Measurements from ENCODE around the gene RAB3IL1.
"Not testable (repeated sequence)": the region's sequence is repeated elsewhere in the genome, so short reads cannot be mapped to it uniquely, and the experiment has no call there.

The RAB3IL1 gene

DNA sequence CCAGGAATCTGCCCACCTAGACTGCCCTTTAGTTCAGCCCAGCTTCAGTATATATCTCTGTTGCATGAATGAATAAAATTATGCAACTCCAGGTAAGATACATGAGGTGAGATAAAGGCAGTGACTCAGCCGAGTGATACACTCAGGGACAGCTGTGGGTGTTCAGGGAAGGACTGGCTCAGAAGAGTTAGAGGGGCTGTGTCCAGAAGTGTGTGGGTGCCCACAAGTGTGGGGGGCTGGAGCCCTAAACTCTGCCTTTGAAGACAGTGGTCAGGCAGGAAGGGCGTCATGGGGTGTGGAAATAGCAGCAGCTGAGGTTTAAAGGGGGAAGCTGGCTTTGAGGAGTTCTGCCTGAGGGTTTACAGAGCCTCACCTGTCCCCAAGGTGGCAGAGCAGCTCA, 41.7 kb upstream of the RAB3IL1 start:
- Histone ChIP-seq H3K27me3 (ENCODE audit: insufficient read depth, low read length) (peaks cover 30% of the 10 kb centered on the region), H3K9me3 (ENCODE audit: insufficient read depth, low read depth, low read length) (no peaks in the 10 kb centered on the region), H3K4me3 (ENCODE audit: low read length) (no peak overlapping the region), H3K4me1 (ENCODE audit: insufficient read depth, low read length) (no peaks in the 10 kb centered on the region; the same call in 1 of the 2 replicates), H3K36me3 (ENCODE audit: insufficient read depth, low read depth, low read length) (peaks cover 16% of the 10 kb centered on the region), H3K9ac (ENCODE audit: low read depth, low read length) (no peak overlapping the region), H3K27ac (ENCODE audit: low read length) (no peak overlapping the region)

DNA sequence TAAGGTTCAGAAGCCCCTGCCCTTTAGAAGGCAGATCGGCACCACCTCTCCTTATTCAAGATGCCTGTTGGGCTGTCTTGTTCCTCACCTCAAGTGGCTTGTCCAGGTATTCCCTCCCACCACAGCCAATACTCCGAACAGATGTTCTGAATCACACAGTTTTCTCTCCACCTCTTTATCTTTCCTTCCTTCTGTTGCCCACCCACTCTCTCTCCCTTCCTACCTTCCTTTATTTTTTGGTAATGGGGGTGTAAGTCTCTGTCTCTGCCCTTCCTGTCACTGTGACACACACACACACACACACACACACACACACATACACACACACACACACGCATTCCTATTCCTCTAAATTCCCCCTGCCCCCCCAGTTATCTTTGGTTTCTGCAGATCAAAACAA, 41.2 kb upstream of the RAB3IL1 start:
- no peaks in the 10 kb centered on the region for H3K9me3 ChIP-seq (ENCODE audit: insufficient read depth, low read depth, low read length)
- H3K4me3 ChIP-seq (ENCODE audit: low read length) = no peak overlapping the region
- peaks cover 34% of the 10 kb centered on the region for H3K27me3 ChIP-seq (ENCODE audit: insufficient read depth, low read length)
- H3K27ac ChIP-seq (ENCODE audit: low read length) = no peak overlapping the region
- no peaks in the 10 kb centered on the region; the same call in 1 of the 2 replicates for H3K4me1 ChIP-seq (ENCODE audit: insufficient read depth, low read length)
- H3K9ac ChIP-seq (ENCODE audit: low read depth, low read length) = no peak overlapping the region
- H3K36me3 ChIP-seq (ENCODE audit: insufficient read depth, low read depth, low read length) = peaks cover 10% of the 10 kb centered on the region; the same call in 1 of the 2 replicates

DNA sequence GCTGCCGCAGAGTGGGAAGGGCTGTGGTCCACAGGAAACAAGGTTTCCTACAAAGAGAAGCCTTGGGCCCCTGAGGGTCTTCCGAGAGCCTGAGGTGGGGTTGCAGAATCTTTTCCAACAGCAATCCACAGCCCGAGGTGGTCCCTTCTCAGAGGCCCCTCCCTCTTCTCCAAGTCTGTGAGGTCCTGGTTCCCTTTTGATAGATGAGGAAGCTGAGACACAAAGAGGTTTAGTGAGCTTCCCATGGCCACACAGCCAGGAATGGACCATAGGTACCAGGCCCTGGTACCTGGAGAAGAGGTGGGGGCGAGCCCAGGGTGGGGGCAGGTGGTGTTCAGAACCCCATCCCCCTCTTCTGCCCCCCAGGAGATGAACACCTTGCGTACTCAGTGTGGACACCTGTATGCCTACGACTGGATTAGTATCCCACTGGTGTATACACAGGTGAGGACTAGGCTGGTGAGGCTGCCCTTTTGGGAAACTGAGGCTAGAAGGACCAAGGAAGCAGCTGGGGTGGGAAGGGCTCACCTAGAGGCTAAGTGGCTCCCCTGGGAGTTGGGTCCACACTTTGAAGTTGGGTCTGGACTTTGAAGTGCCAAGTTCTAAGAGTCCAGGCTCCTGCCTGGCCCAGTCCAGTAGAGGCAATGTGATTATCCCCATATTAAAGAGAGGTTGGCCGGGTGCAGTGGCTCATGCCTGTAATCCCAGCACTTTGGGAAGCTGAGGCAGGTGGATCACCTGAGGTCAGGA, 39.8 kb upstream of the RAB3IL1 start:
- no peaks in the 10 kb centered on the region for H3K9me3 ChIP-seq (ENCODE audit: insufficient read depth, low read depth, low read length)
- no peaks in the 10 kb centered on the region; the same call in 1 of the 2 replicates for H3K4me1 ChIP-seq (ENCODE audit: insufficient read depth, low read length)
- H3K9ac ChIP-seq (ENCODE audit: low read depth, low read length) = no peak overlapping the region
- H3K27ac ChIP-seq (ENCODE audit: low read length) = no peak overlapping the region
- no peak overlapping the region for H3K4me3 ChIP-seq (ENCODE audit: low read length)
- no peaks in the 10 kb centered on the region for H3K36me3 ChIP-seq (ENCODE audit: insufficient read depth, low read depth, low read length)
- peaks cover 34% of the 10 kb centered on the region for H3K27me3 ChIP-seq (ENCODE audit: insufficient read depth, low read length)

DNA sequence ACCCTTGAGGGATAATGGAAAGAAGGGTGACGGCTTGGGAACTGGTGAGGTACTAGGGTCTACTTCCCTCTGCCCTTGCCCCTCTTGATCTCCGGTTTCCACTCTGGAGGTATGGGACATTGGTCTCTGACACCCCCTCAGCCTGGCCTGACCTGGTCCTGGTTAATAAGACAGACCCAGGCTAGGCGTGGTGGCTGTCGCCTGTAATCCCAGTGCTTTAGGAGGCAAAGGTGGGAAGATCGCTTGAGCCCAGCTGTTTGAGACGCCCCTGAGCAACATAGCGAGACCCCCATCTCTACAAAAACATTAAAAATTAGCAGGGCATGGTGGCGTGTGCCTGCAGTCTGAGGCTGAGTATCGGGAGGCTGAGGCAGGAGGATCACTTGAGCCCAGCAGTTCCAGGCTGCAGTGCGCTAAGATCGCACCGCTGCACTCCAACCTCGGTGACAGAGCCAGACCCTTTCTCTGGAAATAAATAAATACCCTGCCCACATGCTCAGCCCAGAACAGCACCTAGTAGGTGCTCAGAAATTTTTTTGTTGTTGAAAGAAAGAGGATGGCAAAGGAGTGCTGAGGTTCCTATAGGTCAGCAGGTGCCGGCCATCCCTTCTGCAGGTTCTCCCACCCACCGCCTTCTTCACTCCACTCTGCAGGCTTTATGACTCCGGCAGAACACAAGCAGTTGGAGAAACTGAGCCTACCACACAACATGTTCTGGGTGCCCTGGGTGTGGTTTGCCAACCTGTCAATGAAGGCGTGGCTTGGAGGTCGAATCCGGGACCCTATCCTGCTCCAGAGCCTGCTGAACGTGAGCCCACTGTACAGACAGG, 39.0 kb upstream of the RAB3IL1 start:
- H3K36me3 ChIP-seq (ENCODE audit: insufficient read depth, low read depth, low read length) = no peaks in the 10 kb centered on the region

DNA sequence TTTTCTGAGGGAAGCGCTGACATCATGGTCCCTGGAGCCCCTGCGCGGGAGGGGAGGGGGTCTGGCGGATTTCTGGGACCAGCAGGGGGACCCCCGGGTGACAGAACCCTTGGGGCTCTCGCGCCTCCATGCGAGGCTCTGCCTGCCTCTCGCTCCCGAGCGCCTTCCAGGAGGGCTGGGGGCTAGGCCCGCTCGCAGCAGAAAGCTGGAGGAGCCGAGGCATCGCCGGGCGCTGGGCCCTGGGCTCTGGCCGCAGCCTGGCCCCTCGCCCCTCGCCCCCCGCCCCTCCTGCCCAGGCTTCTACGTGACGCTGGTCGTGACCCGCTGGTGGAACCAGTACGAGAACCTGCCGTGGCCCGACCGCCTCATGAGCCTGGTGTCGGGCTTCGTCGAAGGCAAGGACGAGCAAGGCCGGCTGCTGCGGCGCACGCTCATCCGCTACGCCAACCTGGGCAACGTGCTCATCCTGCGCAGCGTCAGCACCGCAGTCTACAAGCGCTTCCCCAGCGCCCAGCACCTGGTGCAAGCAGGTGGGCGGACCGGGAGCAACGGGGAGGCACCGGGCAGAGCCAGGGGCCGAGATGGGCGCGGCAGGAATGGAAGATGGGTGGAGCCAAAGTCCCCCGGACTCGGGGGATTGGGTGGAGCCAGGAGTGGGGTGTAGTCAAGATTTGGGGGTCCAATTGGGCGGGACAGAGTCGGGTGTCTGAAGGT, 38.2 kb upstream of the RAB3IL1 start:
- Histone ChIP-seq H3K9ac (ENCODE audit: low read depth, low read length) (no peak overlapping the region), H3K36me3 (ENCODE audit: insufficient read depth, low read depth, low read length) (no peaks in the 10 kb centered on the region), H3K27me3 (ENCODE audit: insufficient read depth, low read length) (peaks cover 34% of the 10 kb centered on the region), H3K9me3 (ENCODE audit: insufficient read depth, low read depth, low read length) (no peaks in the 10 kb centered on the region), H3K4me3 (ENCODE audit: low read length) (peak overlapping the region; percentile 52), H3K4me1 (ENCODE audit: insufficient read depth, low read length) (no peaks in the 10 kb centered on the region; the same call in 1 of the 2 replicates), H3K27ac (ENCODE audit: low read length) (no peak overlapping the region)

More for the DNA sequence above, 39.0 kb upstream of the RAB3IL1 start:
- no peaks in the 10 kb centered on the region for H3K9me3 ChIP-seq (ENCODE audit: insufficient read depth, low read depth, low read length)
- peak overlapping the region; percentile 52; the same call in 1 of the 2 replicates for H3K4me3 ChIP-seq (ENCODE audit: low read length)
- no peak overlapping the region for H3K27ac ChIP-seq (ENCODE audit: low read length)
- peaks cover 34% of the 10 kb centered on the region for H3K27me3 ChIP-seq (ENCODE audit: insufficient read depth, low read length)
- no peak overlapping the region for H3K9ac ChIP-seq (ENCODE audit: low read depth, low read length)
- H3K4me1 ChIP-seq (ENCODE audit: insufficient read depth, low read length) = no peaks in the 10 kb centered on the region; the same call in 1 of the 2 replicates

DNA sequence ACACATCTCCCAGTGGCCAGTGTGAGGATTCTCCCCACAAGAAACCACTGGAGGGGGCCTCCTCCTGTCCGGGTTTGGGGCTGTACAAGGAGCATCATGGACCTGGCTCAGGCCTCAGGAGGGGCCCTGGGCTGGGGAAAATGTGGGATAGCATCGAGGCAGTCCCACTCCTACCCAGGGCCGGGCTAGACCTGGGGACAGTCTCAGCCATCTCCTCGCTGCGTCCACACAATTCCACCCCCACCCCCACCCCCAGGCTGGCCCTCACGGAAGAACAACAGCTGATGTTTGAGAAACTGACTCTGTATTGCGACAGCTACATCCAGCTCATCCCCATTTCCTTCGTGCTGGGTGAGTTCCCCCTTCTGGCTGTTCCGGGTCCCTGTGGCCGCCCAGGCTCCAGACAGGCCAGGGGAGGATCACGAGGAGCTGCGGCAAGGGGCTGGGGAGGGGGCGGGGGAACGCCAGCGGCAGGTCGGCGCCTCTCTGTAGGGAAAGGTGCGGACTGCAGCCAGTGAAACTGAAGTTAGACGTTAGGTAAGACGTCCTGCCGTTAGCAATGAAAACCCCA, 37.6 kb upstream of the RAB3IL1 start:
- Histone ChIP-seq H3K36me3 (ENCODE audit: insufficient read depth, low read depth, low read length) (no peaks in the 10 kb centered on the region), H3K27ac (ENCODE audit: low read length) (no peak overlapping the region), H3K4me3 (ENCODE audit: low read length) (peak overlapping the region; percentile 52), H3K27me3 (ENCODE audit: insufficient read depth, low read length) (peaks cover 34% of the 10 kb centered on the region), H3K4me1 (ENCODE audit: insufficient read depth, low read length) (no peaks in the 10 kb centered on the region; the same call in 1 of the 2 replicates), H3K9ac (ENCODE audit: low read depth, low read length) (no peak overlapping the region; the same call in 1 of the 2 replicates), H3K9me3 (ENCODE audit: insufficient read depth, low read depth, low read length) (no peaks in the 10 kb centered on the region)

DNA sequence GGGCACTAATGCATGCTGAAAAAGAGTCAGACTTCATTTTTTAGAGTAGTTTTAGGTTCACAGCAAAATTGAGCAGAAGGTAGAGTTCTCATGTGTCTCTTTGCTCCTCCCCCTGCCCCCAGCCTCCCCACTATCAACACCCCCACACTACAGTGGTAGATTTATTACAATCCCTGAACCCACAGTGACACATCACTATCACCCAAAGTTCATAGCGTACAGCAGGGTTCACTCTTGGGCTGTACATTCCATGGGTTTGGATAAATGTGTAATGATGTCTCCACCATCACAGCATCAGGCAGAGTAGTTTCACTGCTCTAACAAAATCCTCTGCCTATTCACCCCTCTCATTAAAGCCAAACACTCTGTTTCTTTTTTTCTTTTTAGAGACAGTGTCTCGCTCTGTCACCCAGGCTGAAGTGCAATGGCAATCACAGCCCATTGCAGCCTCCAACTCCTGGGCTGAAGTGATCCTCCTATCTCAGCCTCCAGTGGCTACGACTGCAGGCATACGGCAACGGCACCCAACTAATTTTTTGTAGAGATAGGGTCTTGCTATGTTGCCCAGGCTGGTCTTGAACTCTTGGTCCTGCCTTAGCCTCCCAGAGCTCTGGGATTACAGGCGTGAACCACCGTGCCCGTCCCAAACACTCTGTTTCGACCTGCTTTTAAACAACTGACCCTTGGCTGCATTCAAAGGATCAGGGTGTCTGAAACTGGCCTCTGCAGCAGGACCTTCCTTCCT, 36.9 kb upstream of the RAB3IL1 start:
- H3K27ac ChIP-seq (ENCODE audit: low read length) = no peak overlapping the region
- no peaks in the 10 kb centered on the region for H3K9me3 ChIP-seq (ENCODE audit: insufficient read depth, low read depth, low read length)
- no peaks in the 10 kb centered on the region for H3K36me3 ChIP-seq (ENCODE audit: insufficient read depth, low read depth, low read length)
- peak overlapping the region; percentile 52; the same call in 1 of the 2 replicates for H3K4me3 ChIP-seq (ENCODE audit: low read length)
- H3K4me1 ChIP-seq (ENCODE audit: insufficient read depth, low read length) = no peaks in the 10 kb centered on the region; the same call in 1 of the 2 replicates
- H3K9ac ChIP-seq (ENCODE audit: low read depth, low read length) = no peak overlapping the region; the same call in 1 of the 2 replicates
- peaks cover 34% of the 10 kb centered on the region for H3K27me3 ChIP-seq (ENCODE audit: insufficient read depth, low read length)

DNA sequence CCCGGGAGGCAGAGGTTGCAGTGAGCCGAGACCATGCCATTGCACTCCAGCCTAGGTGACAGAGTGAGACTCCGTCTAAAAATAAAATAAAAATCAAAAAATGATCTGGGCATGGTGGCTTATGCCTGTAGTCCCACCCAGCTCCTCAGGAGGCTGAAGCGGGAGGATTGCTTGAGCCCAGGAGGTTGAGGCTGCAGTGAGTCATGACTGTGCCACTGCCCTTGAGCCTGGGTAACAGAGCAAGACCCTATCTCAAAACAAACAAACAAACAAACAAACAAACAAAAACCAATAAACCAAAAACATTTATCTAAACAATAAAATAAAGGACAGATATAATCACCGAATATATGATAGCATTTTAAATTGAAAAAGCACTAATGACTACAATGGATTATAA, 36.3 kb upstream of the RAB3IL1 start:
- H3K9me3 ChIP-seq (ENCODE audit: insufficient read depth, low read depth, low read length); H3K9ac ChIP-seq (ENCODE audit: low read depth, low read length); H3K27ac ChIP-seq (ENCODE audit: low read length): not testable (repeated sequence)

DNA sequence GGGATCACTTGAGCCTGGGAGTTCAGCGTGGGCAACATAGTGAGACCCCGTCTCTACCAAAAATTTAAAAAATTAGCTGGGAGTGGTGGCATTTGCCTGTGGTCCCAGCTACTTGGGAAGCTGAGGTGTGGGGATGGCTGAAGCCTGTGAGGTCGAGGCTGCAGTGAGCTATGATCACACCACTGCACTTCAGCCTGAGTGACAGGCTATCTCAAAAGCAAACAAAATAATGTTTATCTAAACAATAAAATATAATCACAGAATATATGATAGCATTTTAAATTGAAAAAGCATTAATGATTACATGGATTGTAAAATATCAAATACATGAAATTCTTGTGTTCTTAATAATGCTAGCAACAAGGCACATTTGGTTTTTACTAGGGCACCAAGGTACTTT, 35.5 kb upstream of the RAB3IL1 start:
- Histone ChIP-seq H3K9me3 (ENCODE audit: insufficient read depth, low read depth, low read length) (no peaks in the 10 kb centered on the region), H3K36me3 (ENCODE audit: insufficient read depth, low read depth, low read length) (no peaks in the 10 kb centered on the region), H3K4me3 (ENCODE audit: low read length) (no peak overlapping the region), H3K27me3 (ENCODE audit: insufficient read depth, low read length) (peaks cover 34% of the 10 kb centered on the region), H3K27ac (ENCODE audit: low read length) (no peak overlapping the region), H3K9ac (ENCODE audit: low read depth, low read length) (no peak overlapping the region), H3K4me1 (ENCODE audit: insufficient read depth, low read length) (no peaks in the 10 kb centered on the region; the same call in 1 of the 2 replicates)

More for the DNA sequence above, 36.3 kb upstream of the RAB3IL1 start:
- not testable (repeated sequence) for H3K4me3 ChIP-seq (ENCODE audit: low read length); H3K36me3 ChIP-seq (ENCODE audit: insufficient read depth, low read depth, low read length); H3K4me1 ChIP-seq (ENCODE audit: insufficient read depth, low read length)
- peaks cover 34% of the 10 kb centered on the region for H3K27me3 ChIP-seq (ENCODE audit: insufficient read depth, low read length)

DNA sequence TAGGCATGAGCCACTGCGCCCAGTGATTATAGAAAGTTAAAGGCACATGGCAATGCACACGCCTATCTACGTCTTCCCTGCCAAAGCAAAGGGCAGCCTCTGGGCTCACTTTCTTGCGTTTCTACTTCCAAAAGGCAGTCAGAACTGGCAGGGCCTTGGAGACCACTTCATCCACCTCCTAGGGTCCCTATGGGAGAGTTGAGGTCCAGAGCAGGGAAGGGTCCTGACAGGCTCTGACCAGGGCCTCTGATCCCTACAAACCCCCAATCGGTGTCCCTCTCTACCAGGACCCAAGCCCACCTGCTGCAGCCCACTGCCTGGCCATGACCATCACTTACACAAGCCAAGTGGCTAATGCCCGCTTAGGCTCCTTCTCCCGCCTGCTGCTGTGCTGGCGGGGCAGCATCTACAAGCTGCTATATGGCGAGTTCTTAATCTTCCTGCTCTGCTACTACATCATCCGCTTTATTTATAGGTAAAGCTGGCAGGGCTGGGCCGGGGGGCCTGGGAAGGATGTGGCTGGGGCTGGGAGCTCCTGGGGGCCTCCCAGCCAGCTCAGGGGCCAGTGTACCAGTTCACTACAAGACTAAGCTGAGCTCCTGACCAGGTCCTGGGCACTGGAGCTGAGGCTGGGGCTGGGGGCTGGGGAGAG, 34.2 kb upstream of the RAB3IL1 start:
- peaks cover 29% of the 10 kb centered on the region for H3K27me3 ChIP-seq (ENCODE audit: insufficient read depth, low read length)
- no peaks in the 10 kb centered on the region for H3K36me3 ChIP-seq (ENCODE audit: insufficient read depth, low read depth, low read length)
- no peak overlapping the region for H3K4me3 ChIP-seq (ENCODE audit: low read length)
- no peaks in the 10 kb centered on the region for H3K9me3 ChIP-seq (ENCODE audit: insufficient read depth, low read depth, low read length)
- no peak overlapping the region for H3K9ac ChIP-seq (ENCODE audit: low read depth, low read length)
- H3K4me1 ChIP-seq (ENCODE audit: insufficient read depth, low read length) = no peaks in the 10 kb centered on the region; the same call in 1 of the 2 replicates
- no peak overlapping the region for H3K27ac ChIP-seq (ENCODE audit: low read length)

All from iPS-20b (cell line).